HepG2 (cell line): ENCODE results near the gene IRS1. TPM values are rescaled to one million over a fixed set of nuclear protein-coding genes. Genes with fewer than 3 reads are reported as not detected.

Source experiments
- CREM ChIP-seq, 2 experiments: sonication (generic) in 1 of 2; formaldehyde crosslinking in 1 of 2; IDR thresholded peaks; 2 replicates each; pipeline versions ENCODE4 v1.4.0 to v1.6.1; 2016 to 2020; ENCODE audit warnings: antibody characterized with exemption in 1 of 2, mild to moderate bottlenecking in 1 of 2, missing genetic modification reagents in 1 of 2
- FOXM1 ChIP-seq: sonication (generic); formaldehyde crosslinking; IDR thresholded peaks from 2 replicates; pipeline ENCODE4 v1.5.0; 2020; ENCODE audit warnings: missing genetic modification reagents
- HES4 ChIP-seq: sonication (generic); formaldehyde crosslinking; IDR thresholded peaks from 2 replicates; pipeline ENCODE4 v1.9.0; 2021; ENCODE audit warnings: mild to moderate bottlenecking, missing genetic modification reagents, borderline replicate concordance
- HMG20A ChIP-seq: IDR thresholded peaks from 2 replicates; pipeline ENCODE4 v1.6.1; 2016; ENCODE audit warnings: borderline replicate concordance
- MYC ChIP-seq: sonication (generic); formaldehyde crosslinking; IDR thresholded peaks from 2 replicates; pipeline ENCODE4 v1.9.0; 2021; ENCODE audit warnings: missing genetic modification reagents, borderline replicate concordance
- PPARG ChIP-seq: conservative IDR thresholded peaks from 2 replicates; pipeline ENCODE4 v1.6.1; 2016; ENCODE audit warnings: missing biosample characterization, missing genetic modification reagents
- SALL1 ChIP-seq: sonication (generic); formaldehyde crosslinking; IDR thresholded peaks from 2 replicates; pipeline ENCODE4 v1.8.0; 2022; ENCODE audit warnings: mild to moderate bottlenecking, missing genetic modification reagents
- SMAD3 ChIP-seq: sonication (generic); formaldehyde crosslinking; IDR thresholded peaks from 2 replicates; pipeline ENCODE4 v1.4.0; 2020; ENCODE audit warnings: missing genetic modification reagents
- SRSF1 ChIP-seq: fragments of 200-400 bp; formaldehyde crosslinking; optimal IDR thresholded peaks from 2 replicates; pipeline ENCODE3; 2017; ENCODE audit warnings: mild to moderate bottlenecking, low read depth, low read length, moderate library complexity
- TARDBP ChIP-seq: sonication (generic); formaldehyde crosslinking; IDR thresholded peaks from 2 replicates; pipeline ENCODE4 v1.8.0; 2022; ENCODE audit warnings: mild to moderate bottlenecking, missing genetic modification reagents
- WIZ ChIP-seq: sonication (generic); formaldehyde crosslinking; IDR thresholded peaks from 2 replicates; pipeline ENCODE4 v1.5.1; 2020; ENCODE audit warnings: mild to moderate bottlenecking, missing genetic modification reagents
- YEATS2 ChIP-seq: sonication (generic); formaldehyde crosslinking; IDR thresholded peaks from 2 replicates; pipeline ENCODE4 v1.4.0; 2020; ENCODE audit warnings: missing genetic modification reagents, borderline replicate concordance
- ZNF160 ChIP-seq: sonication (generic); formaldehyde crosslinking; IDR thresholded peaks from 2 replicates; pipeline ENCODE4 v1.8.0; 2022; ENCODE audit warnings: mild to moderate bottlenecking, inconsistent platforms, missing genetic modification reagents
- ZNF451 ChIP-seq: sonication (generic); formaldehyde crosslinking; IDR thresholded peaks from 2 replicates; pipeline ENCODE4 v1.5.0; 2020; ENCODE audit warnings: mild to moderate bottlenecking, missing genetic modification reagents
- ZNF780A ChIP-seq: sonication (generic); formaldehyde crosslinking; IDR thresholded peaks from 2 replicates; pipeline ENCODE4 v1.8.0; 2022; ENCODE audit warnings: mild to moderate bottlenecking, missing genetic modification reagents, moderate library complexity
- ZNF850 ChIP-seq: sonication (generic); formaldehyde crosslinking; conservative IDR thresholded peaks from 2 replicates; pipeline ENCODE4 v1.9.0; 2021; ENCODE audit warnings: mild to moderate bottlenecking, missing genetic modification reagents
- polyA plus RNA-seq, 8 experiments: library from polyadenylated mRNA; depleted of rRNA in 3 of 8; stranded (reverse) in 7 of 8; unstranded in 1 of 8; fragments of >200 nt; fragmentation: Illumina TruSeq in 4 of 8; extraction: Trizol in 4 of 8; gene quantifications; 2 replicates each; pipeline versions ENCODE4 v1.2.1 to v1.2.3, GENCODE V29; 2011 to 2016; ENCODE audit warnings: low read depth in 4 of 8, missing spikeins in 1 of 8, mixed read lengths in 1 of 8; ENCODE audit not compliant: insufficient read depth in 1 of 8
- total RNA-seq, 5 experiments: library from RNA; depleted of rRNA; stranded (reverse); fragments of >200 nt; fragmentation: Illumina TruSeq; extraction: Trizol; gene quantifications; 2 replicates each; pipeline ENCODE4 v1.2.3, GENCODE V29; 2016; ENCODE audit warnings: low read depth in 1 of 5
- TF ChIP-seq, protein P1 (sequence below): sonication (generic); formaldehyde crosslinking; IDR thresholded peaks from 2 replicates; pipeline ENCODE4 v1.4.0; 2020; ENCODE audit warnings: mild to moderate bottlenecking, missing genetic modification reagents
- TF ChIP-seq, protein P2 (sequence below): sonication (generic); formaldehyde crosslinking; IDR thresholded peaks from 2 replicates; pipeline ENCODE4 v1.4.0; 2020; ENCODE audit warnings: mild to moderate bottlenecking, missing genetic modification reagents
- TF ChIP-seq, protein P3 (sequence below): sonication (generic); formaldehyde crosslinking; IDR thresholded peaks from 2 replicates; pipeline ENCODE4 v1.4.0; 2020; ENCODE audit warnings: mild to moderate bottlenecking, low read depth, missing genetic modification reagents
- TF ChIP-seq, protein P4 (sequence below): sonication (generic); formaldehyde crosslinking; IDR thresholded peaks from 2 replicates; pipeline ENCODE4 v1.5.1; 2020; ENCODE audit warnings: missing genetic modification reagents, mild to moderate bottlenecking, borderline replicate concordance
- TF ChIP-seq, protein P5 (sequence below): sonication (generic); formaldehyde crosslinking; IDR thresholded peaks from 2 replicates; pipeline ENCODE4 v1.8.1; 2023; ENCODE audit warnings: mild to moderate bottlenecking, missing genetic modification reagents, borderline replicate concordance

Gene IRS1
- total and polyA plus RNA-seq, 2 of the 13 experiments (the other 11 are each of a cell fraction or from before 2014, with no cell fraction given) = 8.7 to 9.0 TPM

DNA sequence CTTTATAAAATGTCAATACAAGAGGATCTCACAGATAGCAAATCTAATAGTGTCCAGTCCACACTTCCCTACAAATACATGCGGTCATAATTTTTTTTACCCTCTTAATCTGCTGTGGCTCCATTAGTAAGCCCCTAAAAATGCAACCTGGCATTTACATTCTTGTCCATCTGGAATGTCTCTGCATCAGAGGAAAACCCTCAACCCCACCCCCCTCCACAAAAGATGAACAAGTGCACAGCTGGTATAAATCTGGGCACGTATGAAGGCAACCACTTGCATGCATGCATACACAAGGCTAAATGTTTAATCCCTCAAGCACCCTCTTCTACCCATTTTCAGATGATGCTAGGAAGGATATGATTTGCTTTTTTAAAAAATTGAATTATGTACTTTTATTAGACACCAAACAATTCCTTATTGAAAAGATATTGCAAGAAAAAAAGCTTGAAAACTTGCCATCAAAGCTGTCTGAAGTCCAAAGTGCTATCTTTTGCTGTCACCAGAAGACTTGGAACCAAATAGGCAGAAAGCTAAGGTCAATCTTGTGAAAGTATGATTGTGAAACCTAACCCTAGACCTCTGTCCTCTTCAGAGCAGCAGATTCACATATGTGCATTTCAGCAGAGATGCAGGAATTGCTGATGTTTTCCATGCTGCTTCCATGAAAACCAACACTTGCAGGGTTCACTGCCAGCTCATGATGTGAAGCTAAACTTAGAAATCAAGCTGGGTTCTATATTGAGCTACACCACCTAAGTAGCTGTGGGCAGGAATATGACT lies 39.0 kb downstream of the IRS1 start (continued):
- TF ChIP-seq, protein P1, sequence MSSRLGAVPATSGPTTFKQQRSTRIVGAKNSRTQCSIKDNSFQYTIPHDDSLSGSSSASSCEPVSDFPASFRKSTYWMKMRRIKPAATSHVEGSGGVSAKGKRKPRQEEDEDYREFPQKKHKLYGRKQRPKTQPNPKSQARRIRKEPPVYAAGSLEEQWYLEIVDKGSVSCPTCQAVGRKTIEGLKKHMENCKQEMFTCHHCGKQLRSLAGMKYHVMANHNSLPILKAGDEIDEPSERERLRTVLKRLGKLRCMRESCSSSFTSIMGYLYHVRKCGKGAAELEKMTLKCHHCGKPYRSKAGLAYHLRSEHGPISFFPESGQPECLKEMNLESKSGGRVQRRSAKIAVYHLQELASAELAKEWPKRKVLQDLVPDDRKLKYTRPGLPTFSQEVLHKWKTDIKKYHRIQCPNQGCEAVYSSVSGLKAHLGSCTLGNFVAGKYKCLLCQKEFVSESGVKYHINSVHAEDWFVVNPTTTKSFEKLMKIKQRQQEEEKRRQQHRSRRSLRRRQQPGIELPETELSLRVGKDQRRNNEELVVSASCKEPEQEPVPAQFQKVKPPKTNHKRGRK (CRISPR knock-in tag) = no peak
- TF ChIP-seq ZNF780A (CRISPR knock-in tag) (no peak), WIZ (CRISPR knock-in tag) (peak; percentile 55; the same call in 1 of the 2 replicates), MYC (CRISPR knock-in tag) (no peak), ZNF451 (CRISPR knock-in tag) (no peak), YEATS2 (CRISPR knock-in tag) (peak; percentile 68; the same call in 1 of the 2 replicates), SMAD3 (peak; percentile 89; the same call in 1 of the 2 replicates), SALL1 (CRISPR knock-in tag) (peak; percentile 95), SRSF1 (no peak), HES4 (no peak), HMG20A (peak; percentile 97), ZNF850 (CRISPR knock-in tag) (no peak), PPARG (peak; percentile 90), CREM (IDR thresholded peaks at IDR 0.05) (peak; percentile 71), CREM (CRISPR knock-in tag; IDR thresholded peaks at IDR 0.05) (no peak), TARDBP (CRISPR knock-in tag) (peak; percentile 89; the same call in 1 of the 2 replicates), ZNF160 (0 out of 2 replicates have a peak, but pooled peaks have one; percentile 36), FOXM1 (CRISPR knock-in tag) (no peak)
- TF ChIP-seq, protein P2, sequence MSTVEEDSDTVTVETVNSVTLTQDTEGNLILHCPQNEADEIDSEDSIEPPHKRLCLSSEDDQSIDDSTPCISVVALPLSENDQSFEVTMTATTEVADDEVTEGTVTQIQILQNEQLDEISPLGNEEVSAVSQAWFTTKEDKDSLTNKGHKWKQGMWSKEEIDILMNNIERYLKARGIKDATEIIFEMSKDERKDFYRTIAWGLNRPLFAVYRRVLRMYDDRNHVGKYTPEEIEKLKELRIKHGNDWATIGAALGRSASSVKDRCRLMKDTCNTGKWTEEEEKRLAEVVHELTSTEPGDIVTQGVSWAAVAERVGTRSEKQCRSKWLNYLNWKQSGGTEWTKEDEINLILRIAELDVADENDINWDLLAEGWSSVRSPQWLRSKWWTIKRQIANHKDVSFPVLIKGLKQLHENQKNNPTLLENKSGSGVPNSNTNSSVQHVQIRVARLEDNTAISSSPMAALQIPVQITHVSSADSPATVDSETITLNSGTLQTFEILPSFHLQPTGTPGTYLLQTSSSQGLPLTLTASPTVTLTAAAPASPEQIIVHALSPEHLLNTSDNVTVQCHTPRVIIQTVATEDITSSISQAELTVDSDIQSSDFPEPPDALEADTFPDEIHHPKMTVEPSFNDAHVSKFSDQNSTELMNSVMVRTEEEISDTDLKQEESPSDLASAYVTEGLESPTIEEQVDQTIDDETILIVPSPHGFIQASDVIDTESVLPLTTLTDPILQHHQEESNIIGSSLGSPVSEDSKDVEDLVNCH (CRISPR knock-in tag) = 0 out of 2 replicates have a peak, but pooled peaks have one; percentile 44
- TF ChIP-seq, protein P3, sequence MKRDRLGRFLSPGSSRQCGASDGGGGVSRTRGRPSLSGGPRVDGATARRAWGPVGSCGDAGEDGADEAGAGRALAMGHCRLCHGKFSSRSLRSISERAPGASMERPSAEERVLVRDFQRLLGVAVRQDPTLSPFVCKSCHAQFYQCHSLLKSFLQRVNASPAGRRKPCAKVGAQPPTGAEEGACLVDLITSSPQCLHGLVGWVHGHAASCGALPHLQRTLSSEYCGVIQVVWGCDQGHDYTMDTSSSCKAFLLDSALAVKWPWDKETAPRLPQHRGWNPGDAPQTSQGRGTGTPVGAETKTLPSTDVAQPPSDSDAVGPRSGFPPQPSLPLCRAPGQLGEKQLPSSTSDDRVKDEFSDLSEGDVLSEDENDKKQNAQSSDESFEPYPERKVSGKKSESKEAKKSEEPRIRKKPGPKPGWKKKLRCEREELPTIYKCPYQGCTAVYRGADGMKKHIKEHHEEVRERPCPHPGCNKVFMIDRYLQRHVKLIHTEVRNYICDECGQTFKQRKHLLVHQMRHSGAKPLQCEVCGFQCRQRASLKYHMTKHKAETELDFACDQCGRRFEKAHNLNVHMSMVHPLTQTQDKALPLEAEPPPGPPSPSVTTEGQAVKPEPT = no peak
- TF ChIP-seq, protein P4, sequence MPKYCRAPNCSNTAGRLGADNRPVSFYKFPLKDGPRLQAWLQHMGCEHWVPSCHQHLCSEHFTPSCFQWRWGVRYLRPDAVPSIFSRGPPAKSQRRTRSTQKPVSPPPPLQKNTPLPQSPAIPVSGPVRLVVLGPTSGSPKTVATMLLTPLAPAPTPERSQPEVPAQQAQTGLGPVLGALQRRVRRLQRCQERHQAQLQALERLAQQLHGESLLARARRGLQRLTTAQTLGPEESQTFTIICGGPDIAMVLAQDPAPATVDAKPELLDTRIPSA (CRISPR knock-in tag) = no peak
- TF ChIP-seq, protein P5, sequence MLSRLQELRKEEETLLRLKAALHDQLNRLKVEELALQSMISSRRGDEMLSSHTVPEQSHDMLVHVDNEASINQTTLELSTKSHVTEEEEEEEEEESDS (CRISPR knock-in tag) = no peak
